Esophagus muscularis mucosa (tissue), 3 donors: Measurements from ENCODE around the gene SLC44A5.

Experiments used
- POLR2A ChIP-seq: fragments of 450-650 bp; IDR thresholded peaks from one replicate; pipeline ENCODE4 v1.6.1; 2017; ENCODE audit warnings: antibody characterized with exemption, moderate library complexity, mild to moderate bottlenecking, low read depth
- TF ChIP-seq, protein P1 (sequence below), 3 experiments: fragments of 200-600 bp in 2 of 3; fragments of 450-650 bp in 1 of 3; sonication (generic) in 2 of 3; IDR thresholded peaks; one replicate each; pipeline ENCODE4 v1.5.1; 2017 to 2019; ENCODE audit warnings: antibody characterized with exemption in 3 of 3, mild to moderate bottlenecking in 2 of 3, moderate library complexity in 1 of 3

DNA sequence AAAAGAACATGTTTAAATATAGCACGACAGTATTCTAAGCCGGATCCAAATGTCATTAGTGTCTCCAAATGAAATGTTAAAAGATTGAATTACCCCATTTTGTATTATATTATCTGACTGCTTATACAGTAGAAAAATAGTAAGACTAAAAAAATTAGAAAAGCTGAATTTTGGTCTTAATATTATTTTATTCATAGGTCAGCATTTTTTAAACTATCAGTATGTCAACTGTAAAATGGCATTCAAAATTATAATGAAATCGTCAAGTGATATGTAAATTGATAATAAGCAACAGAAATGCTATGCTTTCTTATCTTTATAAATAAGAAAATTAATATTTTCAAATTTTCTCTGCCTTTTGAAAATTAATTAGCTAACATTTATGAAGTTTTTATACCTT, 16.6 kb downstream of the SLC44A5 start:
- TF ChIP-seq, protein P1, sequence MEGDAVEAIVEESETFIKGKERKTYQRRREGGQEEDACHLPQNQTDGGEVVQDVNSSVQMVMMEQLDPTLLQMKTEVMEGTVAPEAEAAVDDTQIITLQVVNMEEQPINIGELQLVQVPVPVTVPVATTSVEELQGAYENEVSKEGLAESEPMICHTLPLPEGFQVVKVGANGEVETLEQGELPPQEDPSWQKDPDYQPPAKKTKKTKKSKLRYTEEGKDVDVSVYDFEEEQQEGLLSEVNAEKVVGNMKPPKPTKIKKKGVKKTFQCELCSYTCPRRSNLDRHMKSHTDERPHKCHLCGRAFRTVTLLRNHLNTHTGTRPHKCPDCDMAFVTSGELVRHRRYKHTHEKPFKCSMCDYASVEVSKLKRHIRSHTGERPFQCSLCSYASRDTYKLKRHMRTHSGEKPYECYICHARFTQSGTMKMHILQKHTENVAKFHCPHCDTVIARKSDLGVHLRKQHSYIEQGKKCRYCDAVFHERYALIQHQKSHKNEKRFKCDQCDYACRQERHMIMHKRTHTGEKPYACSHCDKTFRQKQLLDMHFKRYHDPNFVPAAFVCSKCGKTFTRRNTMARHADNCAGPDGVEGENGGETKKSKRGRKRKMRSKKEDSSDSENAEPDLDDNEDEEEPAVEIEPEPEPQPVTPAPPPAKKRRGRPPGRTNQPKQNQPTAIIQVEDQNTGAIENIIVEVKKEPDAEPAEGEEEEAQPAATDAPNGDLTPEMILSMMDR (IDR thresholded peaks at IDR 0.05) = no peak
- TF ChIP-seq POLR2A = no peak
